Measurements from ENCODE around the gene UBE3D.

The UBE3D gene

GRCh38 chr6:82843291-82843885, 222.3 kb downstream of the UBE3D start:
- Histone ChIP-seq H3K36me3 (ENCODE audit: insufficient read depth) (no peaks in the 10 kb centered on the region), H2AFZ (ENCODE audit: low read depth) (no peak overlapping the region), H3K27ac (no peak overlapping the region), H3K27me3 (ENCODE audit: insufficient read depth, low read depth) (no peaks in the 10 kb centered on the region), H3K9ac (no peak overlapping the region), H3K4me3 (IDR thresholded peaks at IDR 0.05; ENCODE audit: insufficient read depth, low read depth, low read length) (no peak overlapping the region), H3K79me2 (ENCODE audit: insufficient read depth, low read depth) (no peaks in the 10 kb centered on the region), H4K20me1 (ENCODE audit: insufficient read depth) (no peaks in the 10 kb centered on the region), H3K4me1 (ENCODE audit: low read depth, poor library complexity, severe bottlenecking) (no peaks in the 10 kb centered on the region), H3K4me2 (no peak overlapping the region)
- TF ChIP-seq CTCF (conservative IDR thresholded peaks at IDR 0.05; ENCODE audit: low read depth, low read length) = no peak

GRCh38 chr6:82842721-82843120, 222.9 kb downstream of the UBE3D start:
- H3K4me2 ChIP-seq = no peak overlapping the region
- H3K27ac ChIP-seq = no peak overlapping the region
- no peak overlapping the region for H3K4me3 ChIP-seq (IDR thresholded peaks at IDR 0.05; ENCODE audit: insufficient read depth, low read depth, low read length)
- no peaks in the 10 kb centered on the region for H3K4me1 ChIP-seq (ENCODE audit: low read depth, poor library complexity, severe bottlenecking)
- no peak overlapping the region for H3K9ac ChIP-seq
- no peaks in the 10 kb centered on the region for H3K36me3 ChIP-seq (ENCODE audit: insufficient read depth)
- H4K20me1 ChIP-seq (ENCODE audit: insufficient read depth) = no peaks in the 10 kb centered on the region
- TF ChIP-seq CTCF (conservative IDR thresholded peaks at IDR 0.05; ENCODE audit: low read depth, low read length) = no peak
- no peaks in the 10 kb centered on the region for H3K79me2 ChIP-seq (ENCODE audit: insufficient read depth, low read depth)
- H3K27me3 ChIP-seq (ENCODE audit: insufficient read depth, low read depth) = no peaks in the 10 kb centered on the region
- no peak overlapping the region for H2AFZ ChIP-seq (ENCODE audit: low read depth)

All from KMS-11 (cell line).